ENCODE measurements around the gene PRR27. TPM values are rescaled to one million over a fixed set of nuclear protein-coding genes. Genes with fewer than 3 reads are reported as not detected.

The PRR27 gene
- total and polyA plus RNA-seq, 9 of the 15 experiments (the other 6 are each of a cell fraction or from before 2014, with no cell fraction given): not detected

GRCh38 chr4:70190579-70190978, 36.5 kb downstream of the PRR27 start (continued):
- TF ChIP-seq, protein P1, sequence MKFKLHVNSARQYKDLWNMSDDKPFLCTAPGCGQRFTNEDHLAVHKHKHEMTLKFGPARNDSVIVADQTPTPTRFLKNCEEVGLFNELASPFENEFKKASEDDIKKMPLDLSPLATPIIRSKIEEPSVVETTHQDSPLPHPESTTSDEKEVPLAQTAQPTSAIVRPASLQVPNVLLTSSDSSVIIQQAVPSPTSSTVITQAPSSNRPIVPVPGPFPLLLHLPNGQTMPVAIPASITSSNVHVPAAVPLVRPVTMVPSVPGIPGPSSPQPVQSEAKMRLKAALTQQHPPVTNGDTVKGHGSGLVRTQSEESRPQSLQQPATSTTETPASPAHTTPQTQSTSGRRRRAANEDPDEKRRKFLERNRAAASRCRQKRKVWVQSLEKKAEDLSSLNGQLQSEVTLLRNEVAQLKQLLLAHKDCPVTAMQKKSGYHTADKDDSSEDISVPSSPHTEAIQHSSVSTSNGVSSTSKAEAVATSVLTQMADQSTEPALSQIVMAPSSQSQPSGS (CRISPR knock-in tag; IDR thresholded peaks at IDR 0.05): no peak
- no peak for TF ChIP-seq MEF2D (tag; conservative IDR thresholded peaks at IDR 0.05; ENCODE audit: low read depth)
- TF ChIP-seq GABPB1 (CRISPR knock-in tag; IDR thresholded peaks at IDR 0.05): no peak
- TF ChIP-seq FOSL1 (tag; conservative IDR thresholded peaks at IDR 0.05): no peak
- TF ChIP-seq ZNF589 (CRISPR knock-in tag; IDR thresholded peaks at IDR 0.05; ENCODE audit: low read depth): no peak
- no peak for TF ChIP-seq POLR2A (conservative IDR thresholded peaks at IDR 0.05)
- TF ChIP-seq RBM25 (IDR thresholded peaks at IDR 0.05; ENCODE audit: low read depth, low read length, severe bottlenecking): no peak
- no peak for TF ChIP-seq ZC3H8 (IDR thresholded peaks at IDR 0.05)

DNA sequence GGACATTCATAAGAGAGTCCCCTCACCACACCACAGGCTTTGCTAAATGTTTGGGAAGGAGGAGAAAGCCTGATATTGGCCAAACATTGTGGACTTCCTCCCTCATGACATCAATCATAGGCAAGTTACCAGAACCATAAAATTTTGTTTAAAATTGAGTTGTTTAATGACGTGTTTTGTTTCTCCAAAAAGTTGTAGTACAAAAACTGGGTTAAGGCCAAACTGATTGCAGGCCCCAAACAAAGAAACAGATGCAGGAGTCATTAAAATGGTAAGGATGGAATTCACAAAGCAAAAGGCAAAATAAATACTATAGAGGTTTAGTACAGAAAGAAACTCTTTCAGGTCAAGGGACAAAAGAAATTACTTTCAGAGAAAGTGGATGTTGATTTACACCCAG, 37.6 kb downstream of the PRR27 start:
- no peaks in the 10 kb centered on the region for H3K36me3 ChIP-seq (ENCODE audit: control insufficient read depth, insufficient read depth, low read length)
- H3K4me2 ChIP-seq (ENCODE audit: insufficient read depth, low read length): no peak overlapping the region
- DNase-seq (ENCODE audit: extremely low read depth in 1 of 4, low spot score in 3 of 4) (no peak), ATAC-seq (no peak), FAIRE-seq (no peak)
- intact Hi-C loops (cut with micrococcal nuclease): no loop called here
- BruUV-seq (replicated peaks): no TSS peak
- H2AFZ ChIP-seq (ENCODE audit: low read depth, low read length): no peak overlapping the region
- H3K9ac ChIP-seq (ENCODE audit: insufficient read depth in 1 of 2, low read depth in 2 of 2, low read length in 2 of 2): no peak overlapping the region
- ChIA-PET POLR2A (no interaction called here), CTCF (ENCODE audit: low intra/inter-chr PET ratio) (no interaction called here)
- no peak overlapping the region for H3K4me3 ChIP-seq
- H3K4me1 ChIP-seq (replicated peaks in 1 of 2; ENCODE audit: control insufficient read depth in 2 of 2, insufficient read depth in 2 of 2, low read length in 2 of 2): no peaks in the 10 kb centered on the region
- no peak overlapping the region for H3K27ac ChIP-seq (ENCODE audit: extremely low read depth, low read depth, low read length)
- H3K9me1 ChIP-seq (ENCODE audit: control insufficient read depth, insufficient read depth, low read length): no peaks in the 10 kb centered on the region
- 0% methylated on average over 1 of the region's 1 CpG for WGBS (ENCODE audit: insufficient coverage, low coverage, missing lambda C conversion rate)
- in situ Hi-C loops (cut with MboI): no loop called here
- H3K79me2 ChIP-seq (ENCODE audit: control insufficient read depth, insufficient read depth, low read length): no peaks in the 10 kb centered on the region
- H3K27me3 ChIP-seq (ENCODE audit: control insufficient read depth in 2 of 2, insufficient read depth in 2 of 2, low read length in 2 of 2): no peaks in the 10 kb centered on the region
- H4K20me1 ChIP-seq (replicated peaks; ENCODE audit: control insufficient read depth, insufficient read depth, low read length): no peaks in the 10 kb centered on the region
- no peaks in the 10 kb centered on the region for H3K9me3 ChIP-seq (replicated peaks; ENCODE audit: control insufficient read depth, insufficient read depth, low read depth, low read length)
- TF ChIP-seq ZNF408 (CRISPR knock-in tag; IDR thresholded peaks at IDR 0.05; ENCODE audit: low read depth) (no peak), ZNF77 (CRISPR knock-in tag; IDR thresholded peaks at IDR 0.05) (no peak), ZNF280B (CRISPR knock-in tag; IDR thresholded peaks at IDR 0.05) (no peak), GTF2B (IDR thresholded peaks at IDR 0.05; ENCODE audit: extremely low read depth, insufficient read length) (no peak), HDAC3 (IDR thresholded peaks at IDR 0.05; ENCODE audit: borderline replicate concordance, partially characterized antibody) (no peak), ETV1 (tag; conservative IDR thresholded peaks at IDR 0.05; ENCODE audit: low read depth) (no peak), ZNF583 (CRISPR knock-in tag; IDR thresholded peaks at IDR 0.05) (no peak)
- TF ChIP-seq, protein P2, sequence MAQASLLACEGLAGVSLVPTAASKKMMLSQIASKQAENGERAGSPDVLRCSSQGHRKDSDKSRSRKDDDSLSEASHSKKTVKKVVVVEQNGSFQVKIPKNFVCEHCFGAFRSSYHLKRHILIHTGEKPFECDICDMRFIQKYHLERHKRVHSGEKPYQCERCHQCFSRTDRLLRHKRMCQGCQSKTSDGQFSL (CRISPR knock-in tag; IDR thresholded peaks at IDR 0.05): no peak
- TF ChIP-seq, protein P2 (tag; IDR thresholded peaks at IDR 0.05): no peak
- TF ChIP-seq, protein P3, sequence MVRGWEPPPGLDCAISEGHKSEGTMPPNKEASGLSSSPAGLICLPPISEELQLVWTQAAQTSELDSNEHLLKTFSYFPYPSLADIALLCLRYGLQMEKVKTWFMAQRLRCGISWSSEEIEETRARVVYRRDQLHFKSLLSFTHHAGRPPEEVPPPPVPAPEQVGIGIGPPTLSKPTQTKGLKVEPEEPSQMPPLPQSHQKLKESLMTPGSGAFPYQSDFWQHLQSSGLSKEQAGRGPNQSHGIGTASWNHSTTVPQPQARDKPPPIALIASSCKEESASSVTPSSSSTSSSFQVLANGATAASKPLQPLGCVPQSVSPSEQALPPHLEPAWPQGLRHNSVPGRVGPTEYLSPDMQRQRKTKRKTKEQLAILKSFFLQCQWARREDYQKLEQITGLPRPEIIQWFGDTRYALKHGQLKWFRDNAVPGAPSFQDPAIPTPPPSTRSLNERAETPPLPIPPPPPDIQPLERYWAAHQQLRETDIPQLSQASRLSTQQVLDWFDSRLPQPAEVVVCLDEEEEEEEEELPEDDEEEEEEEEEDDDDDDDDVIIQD (CRISPR knock-in tag; IDR thresholded peaks at IDR 0.05): no peak
